H9 (cell line): ENCODE measurements around the gene EEF1AKMT3. TPM values are rescaled to one million over a fixed set of nuclear protein-coding genes. Genes with fewer than 3 reads are reported as not detected.

Source experiments
- DNase-seq: peaks from one replicate; pipeline ENCODE4 v3.0.0-alpha.2; 2017
- H2AFZ ChIP-seq: one replicate; pipeline ENCODE4 v1.6.1; 2013; ENCODE audit warnings: mild to moderate bottlenecking, low read length, control low read depth, moderate library complexity
- H2AK5ac ChIP-seq: 2 replicates; pipeline ENCODE4 v1.6.1; 2013; ENCODE audit warnings: low read length, control low read depth, mixed read lengths; ENCODE audit not compliant: insufficient read length
- H2BK120ac ChIP-seq: one replicate; pipeline ENCODE4 v1.6.1; 2013; ENCODE audit warnings: low read depth, mild to moderate bottlenecking, low read length, control low read depth, inconsistent platforms; ENCODE audit not compliant: poor library complexity, severe bottlenecking
- H2BK12ac ChIP-seq: 2 replicates; pipeline ENCODE4 v1.6.1; 2013; ENCODE audit warnings: low read length, control low read depth, mixed read lengths, low read depth; ENCODE audit not compliant: insufficient read length
- H2BK15ac ChIP-seq: 2 replicates; pipeline ENCODE4 v1.6.1; 2013; ENCODE audit warnings: low read depth, low read length, control low read depth
- H2BK20ac ChIP-seq: one replicate; pipeline ENCODE4 v1.6.1; 2013; ENCODE audit warnings: low read depth, mild to moderate bottlenecking, low read length, control low read depth, inconsistent platforms; ENCODE audit not compliant: poor library complexity, severe bottlenecking
- H2BK5ac ChIP-seq: 2 replicates; pipeline ENCODE4 v1.6.1; 2013; ENCODE audit warnings: low read length, control low read depth, mixed read lengths; ENCODE audit not compliant: insufficient read length
- H3K14ac ChIP-seq: 2 replicates; pipeline ENCODE4 v1.6.1; 2013; ENCODE audit warnings: low read length, control low read depth; ENCODE audit not compliant: insufficient read depth
- H3K18ac ChIP-seq: 2 replicates; pipeline ENCODE4 v1.6.1; 2013; ENCODE audit warnings: low read depth, mild to moderate bottlenecking, mixed read lengths, low read length, control low read depth; ENCODE audit not compliant: insufficient read length
- H3K23ac ChIP-seq: 2 replicates; pipeline ENCODE4 v1.6.1; 2013; ENCODE audit warnings: low read length, control low read depth, mixed read lengths, low read depth; ENCODE audit not compliant: insufficient read length
- H3K23me2 ChIP-seq: 2 replicates; pipeline ENCODE4 v1.6.1; 2013; ENCODE audit warnings: low read depth, mild to moderate bottlenecking, mixed read lengths, low read length, control low read depth; ENCODE audit not compliant: insufficient read length, poor library complexity, severe bottlenecking
- H3K27ac ChIP-seq: 2 replicates; pipeline ENCODE4 v1.5.1; 2013; ENCODE audit warnings: low read length, control low read depth, mixed read lengths, low read depth; ENCODE audit not compliant: insufficient read length
- H3K27me3 ChIP-seq: 2 replicates; pipeline ENCODE4 v1.6.1; 2013; ENCODE audit warnings: low read length, control low read depth, inconsistent platforms; ENCODE audit not compliant: insufficient read depth
- H3K4ac ChIP-seq: 2 replicates; pipeline ENCODE4 v1.6.1; 2013; ENCODE audit warnings: low read depth, mild to moderate bottlenecking, control low read depth, inconsistent platforms, low read length, moderate library complexity
- H3K4me1 ChIP-seq: 2 replicates; pipeline ENCODE4 v1.6.1; 2013; ENCODE audit warnings: low read length, control low read depth, inconsistent platforms; ENCODE audit not compliant: insufficient read depth
- H3K4me2 ChIP-seq: 2 replicates; pipeline ENCODE4 v1.6.1; 2013; ENCODE audit warnings: low read length, control low read depth, mixed read lengths; ENCODE audit not compliant: insufficient read length, insufficient read depth
- H3K56ac ChIP-seq: 2 replicates; pipeline ENCODE4 v1.6.1; 2013; ENCODE audit warnings: low read depth, mild to moderate bottlenecking, mixed read lengths, low read length, control low read depth; ENCODE audit not compliant: insufficient read length
- H3K79me1 ChIP-seq: 2 replicates; pipeline ENCODE4 v1.6.1; 2013; ENCODE audit warnings: low read depth, mild to moderate bottlenecking, moderate library complexity, low read length, control low read depth, inconsistent platforms; ENCODE audit not compliant: insufficient read depth, poor library complexity, severe bottlenecking
- H3K79me2 ChIP-seq: 2 replicates; pipeline ENCODE4 v1.6.1; 2013; ENCODE audit warnings: low read length, control low read depth, inconsistent platforms; ENCODE audit not compliant: insufficient read depth
- H3K9ac ChIP-seq: 2 replicates; pipeline ENCODE4 v1.6.1; 2013; ENCODE audit warnings: low read length, control low read depth, mixed read lengths; ENCODE audit not compliant: insufficient read length; ENCODE audit errors: extremely low read depth
- H3K9me3 ChIP-seq: one replicate; pipeline ENCODE4 v1.6.1; 2013; ENCODE audit warnings: low read depth, low read length, inconsistent platforms; ENCODE audit not compliant: control insufficient read depth
- H3T11ph ChIP-seq: one replicate; pipeline ENCODE4 v1.6.1; 2013; ENCODE audit warnings: mild to moderate bottlenecking, low read length, control low read depth, inconsistent platforms
- H4K20me1 ChIP-seq: one replicate; pipeline ENCODE4 v1.6.1; 2013; ENCODE audit not compliant: control insufficient read depth, insufficient read length, insufficient read depth
- H4K5ac ChIP-seq: 2 replicates; pipeline ENCODE4 v1.6.1; 2013; ENCODE audit warnings: low read depth, mild to moderate bottlenecking, mixed read lengths, low read length, control low read depth; ENCODE audit not compliant: insufficient read length
- H4K8ac ChIP-seq: replicated peaks from 2 replicates; pipeline ENCODE4 v1.6.1; 2013; ENCODE audit warnings: low read length, control low read depth, mixed read lengths, low read depth; ENCODE audit not compliant: insufficient read length
- H4K91ac ChIP-seq: 2 replicates; pipeline ENCODE4 v1.6.1; 2013; ENCODE audit warnings: low read depth, mild to moderate bottlenecking, moderate library complexity, mixed read lengths, low read length, control low read depth; ENCODE audit not compliant: insufficient read length
- H3K27ac Mint-ChIP-seq, 3 experiments: 2 replicates in 2 of 3; 3 replicates in 1 of 3; pipeline ENCODE4 v1.8.0; 2020 to 2021; ENCODE audit warnings: mixed read lengths in 3 of 3, mild to moderate bottlenecking in 1 of 3, moderate library complexity in 1 of 3
- H3K27me3 Mint-ChIP-seq: 2 replicates; pipeline ENCODE4 v1.8.0; 2021; ENCODE audit warnings: low read depth, mild to moderate bottlenecking, moderate library complexity, mixed read lengths
- H3K36me3 Mint-ChIP-seq, 3 experiments: 2 replicates in 2 of 3; 3 replicates in 1 of 3; pipeline ENCODE4 v1.8.0; 2020 to 2021; ENCODE audit warnings: low read depth in 3 of 3, mixed read lengths in 3 of 3; ENCODE audit not compliant: insufficient read depth in 1 of 3
- H3K4me1 Mint-ChIP-seq, 2 experiments: 2 replicates each; pipeline ENCODE4 v1.8.0; 2020; ENCODE audit warnings: mixed read lengths in 2 of 2
- H3K4me3 Mint-ChIP-seq, 2 experiments: 2 replicates in 1 of 2; 3 replicates in 1 of 2; pipeline ENCODE4 v1.8.0; 2020 to 2021; ENCODE audit warnings: mild to moderate bottlenecking in 2 of 2, mixed read lengths in 2 of 2, moderate library complexity in 1 of 2
- H3K9me3 Mint-ChIP-seq, 2 experiments: 2 replicates in 1 of 2; 3 replicates in 1 of 2; pipeline ENCODE4 v1.8.0; 2020; ENCODE audit warnings: mild to moderate bottlenecking in 2 of 2, mixed read lengths in 2 of 2, moderate library complexity in 1 of 2
- WGBS: extraction: QIAGEN DNeasy Blood & Tissue Kit; methylation state at CpG from one replicate; pipeline ENCODE4 v1.1.7; 2013; ENCODE audit warnings: missing lambda C conversion rate, low lambda C conversion rate, mixed read lengths; ENCODE audit not compliant: insufficient read length; ENCODE audit errors: extremely low coverage; 5-methylcytosine and 5-hydroxymethylcytosine counted together
- total RNA-seq: library from RNA; stranded (reverse); gene quantifications from 2 replicates; pipeline ENCODE4 v1.2.1, GENCODE V29; 2021
- TF ChIP-seq, protein P1 (sequence below): fragments of 200-600 bp; sonication (generic); conservative IDR thresholded peaks from 3 replicates; pipeline ENCODE4 v1.8.0; 2021; ENCODE audit warnings: antibody characterized with exemption, mild to moderate bottlenecking

Gene EEF1AKMT3
- total RNA-seq, 1 experiment from 2014 or later = 2.9 TPM

DNA sequence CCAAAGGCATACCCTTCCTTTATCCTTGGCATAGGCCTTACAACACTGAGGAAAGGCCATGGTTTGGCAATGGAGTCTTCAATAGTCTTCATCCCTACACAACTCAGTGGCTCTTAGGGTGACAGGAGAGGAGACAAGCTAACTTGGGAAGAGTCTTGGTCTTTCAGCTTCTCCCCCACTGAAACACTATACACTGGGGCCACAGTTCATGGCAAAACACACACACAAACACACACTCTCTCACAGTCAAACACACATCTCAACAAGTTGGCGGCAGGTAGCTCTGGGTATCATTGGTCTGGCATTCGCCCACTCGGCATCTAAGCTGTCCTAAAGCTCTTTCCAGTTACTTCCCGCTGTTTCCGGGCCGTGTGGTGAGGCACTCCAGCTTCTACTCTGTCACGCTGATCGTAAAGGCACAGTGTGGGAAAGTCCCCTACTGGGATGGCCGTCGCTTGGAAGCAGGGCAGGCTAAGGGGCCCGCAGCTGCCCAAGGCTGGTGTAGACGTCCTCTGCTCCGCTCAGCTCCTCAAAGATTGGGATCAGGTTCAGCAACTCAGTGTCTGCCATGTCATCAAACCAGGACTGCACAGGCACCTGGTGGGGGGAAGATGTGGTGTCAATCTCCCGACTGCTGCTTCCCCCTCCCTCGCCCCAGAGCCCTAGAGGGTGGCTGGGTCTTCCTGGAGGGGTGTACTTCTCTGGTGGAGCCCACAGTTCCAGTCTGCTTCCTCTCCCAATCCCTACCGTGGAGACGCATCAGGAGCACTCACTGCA, 50.9 kb downstream of the EEF1AKMT3 start:
- Histone ChIP-seq H2BK15ac (no peak overlapping the region), H3K4me2 (no peak overlapping the region), H3K56ac (no peak overlapping the region), H3K9ac (no peak overlapping the region), H3T11ph (no peak overlapping the region), H4K5ac (no peak overlapping the region), H2AK5ac (no peak overlapping the region), H3K79me1 (no peaks in the 10 kb centered on the region), H4K8ac (no peak overlapping the region), H4K20me1 (no peaks in the 10 kb centered on the region), H3K18ac (no peak overlapping the region), H3K79me2 (no peaks in the 10 kb centered on the region), H3K27ac (no peak overlapping the region), H2BK120ac (no peak overlapping the region), H3K23ac (no peak overlapping the region), H3K14ac (no peak overlapping the region), H3K4ac (no peak overlapping the region), H3K4me1 (no peaks in the 10 kb centered on the region), H3K23me2 (no peaks in the 10 kb centered on the region), H2BK20ac (no peak overlapping the region), H3K9me3 (no peaks in the 10 kb centered on the region), H2AFZ (no peak overlapping the region), H2BK12ac (no peak overlapping the region), H4K91ac (no peak overlapping the region), H2BK5ac (no peak overlapping the region), H3K27me3 (no peaks in the 10 kb centered on the region)
- TF ChIP-seq, protein P1, sequence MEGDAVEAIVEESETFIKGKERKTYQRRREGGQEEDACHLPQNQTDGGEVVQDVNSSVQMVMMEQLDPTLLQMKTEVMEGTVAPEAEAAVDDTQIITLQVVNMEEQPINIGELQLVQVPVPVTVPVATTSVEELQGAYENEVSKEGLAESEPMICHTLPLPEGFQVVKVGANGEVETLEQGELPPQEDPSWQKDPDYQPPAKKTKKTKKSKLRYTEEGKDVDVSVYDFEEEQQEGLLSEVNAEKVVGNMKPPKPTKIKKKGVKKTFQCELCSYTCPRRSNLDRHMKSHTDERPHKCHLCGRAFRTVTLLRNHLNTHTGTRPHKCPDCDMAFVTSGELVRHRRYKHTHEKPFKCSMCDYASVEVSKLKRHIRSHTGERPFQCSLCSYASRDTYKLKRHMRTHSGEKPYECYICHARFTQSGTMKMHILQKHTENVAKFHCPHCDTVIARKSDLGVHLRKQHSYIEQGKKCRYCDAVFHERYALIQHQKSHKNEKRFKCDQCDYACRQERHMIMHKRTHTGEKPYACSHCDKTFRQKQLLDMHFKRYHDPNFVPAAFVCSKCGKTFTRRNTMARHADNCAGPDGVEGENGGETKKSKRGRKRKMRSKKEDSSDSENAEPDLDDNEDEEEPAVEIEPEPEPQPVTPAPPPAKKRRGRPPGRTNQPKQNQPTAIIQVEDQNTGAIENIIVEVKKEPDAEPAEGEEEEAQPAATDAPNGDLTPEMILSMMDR = no peak
- no peak for DNase-seq
- Mint-ChIP-seq H3K36me3 (peaks cover 41 to 76% (median 73%) of the 10 kb centered on the region in 3 experiments; a peak in 6 of 7 replicates), H3K27ac (no peak overlapping the region; a peak in 1 of 7 replicates), H3K27me3 (no peaks in the 10 kb centered on the region; the same call in 1 of the 2 replicates), H3K4me1 (peaks cover 0 to 3% of the 10 kb centered on the region in 2 experiments; a peak in 1 of 4 replicates), H3K9me3 (no peaks in the 10 kb centered on the region), H3K4me3 (no peak overlapping the region)
- no CpG with 5 or more reads among the region's 17 CpGs for WGBS
